Activated T-helper 1 cell treated with Interleukin-2 at 50 U/mL for 16 hours (primary cell): ENCODE results near the gene ARHGAP8.
A peak's percentile ranks its signal among the peaks of the same experiment; 100 is the strongest.

Experiments
- DNase-seq: peaks from one replicate; pipeline ENCODE4 v3.0.0-alpha.2; 2020; ENCODE audit warnings: low read depth

Gene ARHGAP8

GRCh38 chr22:44752285-44753188 is at the start of gene ARHGAP8:
Gene ARHGAP8, plus strand, starts transcription at chr22:44752575. Its CDS starts 33,953 bp downstream, at chr22:44786528.
- DNase-seq = peak; percentile 5

GRCh38 chr22:44703255-44703870 is 49.0 kb upstream of the ARHGAP8 start:
- no peak for DNase-seq

- DNase-seq = no peak
These were observed 48.0 kb upstream of the ARHGAP8 start for GRCh38 chr22:44704159-44705021.

DNA sequence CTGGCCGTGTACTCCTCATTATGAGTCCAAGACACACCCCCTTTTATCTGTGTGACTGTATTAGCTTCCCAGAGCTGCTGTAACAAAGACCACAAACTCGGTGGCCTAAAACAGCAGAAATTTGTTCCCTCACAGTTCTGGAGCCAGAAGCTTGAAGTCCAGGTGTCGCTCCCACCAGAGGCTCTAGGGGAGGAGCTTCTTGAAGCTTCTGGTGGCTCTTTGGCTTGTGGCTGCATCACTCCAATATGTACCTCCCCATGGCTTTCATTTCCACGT is 47.4 kb upstream of the ARHGAP8 start:
- no peak for DNase-seq

- DNase-seq = no peak
These were observed 45.9 kb upstream of the ARHGAP8 start for GRCh38 chr22:44706488-44706887.

DNA sequence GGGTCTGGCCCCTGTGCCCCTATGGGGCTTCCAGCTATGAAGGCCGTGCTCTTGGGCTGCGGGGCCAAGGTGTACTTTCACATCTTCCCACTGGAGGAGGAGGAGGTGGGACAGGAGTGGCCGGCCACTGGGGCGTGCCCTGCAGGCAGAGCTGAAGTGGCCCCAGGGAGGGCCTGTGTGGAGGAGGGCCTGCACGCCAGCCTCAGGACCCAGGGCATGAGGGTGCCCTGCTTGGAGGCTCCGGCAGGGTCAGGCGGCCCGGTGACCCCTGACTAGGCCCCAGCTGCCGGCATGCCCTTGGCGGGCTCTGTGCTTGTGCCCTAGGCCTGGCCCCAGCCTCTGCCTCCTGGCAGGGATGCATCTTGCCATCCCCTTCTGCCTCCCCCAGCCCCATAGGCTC is 45.2 kb upstream of the ARHGAP8 start:
- no peak for DNase-seq

- no peak for DNase-seq
These were observed 44.6 kb upstream of the ARHGAP8 start for GRCh38 chr22:44707752-44708151.

- no peak for DNase-seq
These were observed 42.4 kb upstream of the ARHGAP8 start for GRCh38 chr22:44709881-44710392.

- no peak for DNase-seq
These were observed 41.7 kb upstream of the ARHGAP8 start for GRCh38 chr22:44710474-44711240.

DNA sequence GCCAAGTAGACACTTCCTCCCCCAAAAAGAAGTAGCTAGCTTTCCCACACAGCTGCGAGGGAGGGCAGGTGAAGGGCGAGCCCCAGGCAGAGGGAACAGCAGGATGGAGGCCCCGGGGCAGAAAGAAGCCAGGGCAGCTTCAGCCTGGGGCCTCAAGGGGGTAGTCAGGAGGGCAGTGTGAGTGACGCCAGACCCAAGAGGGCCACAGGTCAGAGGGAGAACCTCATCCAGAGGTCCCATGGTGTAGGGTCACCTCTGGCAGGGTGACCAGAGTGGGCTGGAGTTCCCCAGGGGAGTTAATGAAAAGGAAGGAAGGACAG is 41.2 kb upstream of the ARHGAP8 start:
- no peak for DNase-seq

GRCh38 chr22:44711690-44712555 is 40.5 kb upstream of the ARHGAP8 start:
- DNase-seq = no peak

DNA sequence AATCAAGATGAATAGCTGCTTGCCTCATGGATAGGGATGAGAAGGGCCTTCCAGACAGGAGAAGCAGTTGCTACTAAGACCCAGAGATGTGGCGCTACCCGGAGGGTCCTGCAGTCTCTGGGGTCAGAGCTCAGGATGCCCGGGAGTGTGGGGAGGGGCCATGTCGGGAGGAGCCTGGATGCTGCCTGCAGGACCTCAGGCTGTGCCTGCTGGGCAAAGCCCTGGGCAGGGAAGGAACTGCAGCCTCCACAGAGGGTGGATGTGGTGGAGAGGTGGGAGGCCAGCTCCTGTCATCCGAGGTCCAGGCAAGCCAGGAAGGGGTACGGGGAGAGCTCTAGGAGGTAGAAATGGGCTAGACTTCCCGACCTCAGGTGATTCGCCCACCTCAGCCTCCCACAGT is 39.4 kb upstream of the ARHGAP8 start:
- DNase-seq = no peak

- no peak for DNase-seq
These were observed 37.5 kb upstream of the ARHGAP8 start for GRCh38 chr22:44714703-44715350.

GRCh38 chr22:44718418-44718817 is 34.0 kb upstream of the ARHGAP8 start:
- DNase-seq = no peak

- DNase-seq = no peak
These were observed 32.6 kb upstream of the ARHGAP8 start for GRCh38 chr22:44719586-44720368.

DNA sequence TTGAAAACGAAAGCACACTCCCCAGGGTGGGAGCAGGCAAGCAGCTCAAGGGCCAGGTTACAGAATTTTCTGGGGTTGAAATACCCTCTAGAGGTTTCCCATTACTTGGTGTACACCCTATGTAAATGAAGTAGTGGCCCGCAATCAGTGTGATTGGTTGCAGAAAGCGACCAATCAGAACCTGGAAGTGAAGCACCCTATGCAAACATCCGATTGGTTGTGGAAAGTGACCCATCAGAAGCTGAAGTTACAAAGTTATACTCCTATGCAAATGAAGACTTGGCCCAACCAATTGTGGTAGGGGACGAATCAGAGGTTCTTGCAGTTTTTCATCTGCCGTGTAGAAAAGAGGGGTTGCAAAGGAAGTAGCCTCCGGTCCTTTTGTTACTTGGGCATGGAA is 31.2 kb upstream of the ARHGAP8 start:
- DNase-seq = no peak

- no peak for DNase-seq
These were observed 29.8 kb upstream of the ARHGAP8 start for GRCh38 chr22:44722611-44723010.

- DNase-seq = no peak
These were observed 28.6 kb upstream of the ARHGAP8 start for GRCh38 chr22:44723801-44724200.

- DNase-seq = no peak
These were observed 28.0 kb upstream of the ARHGAP8 start for GRCh38 chr22:44724416-44724815.

GRCh38 chr22:44724859-44725258 is 27.5 kb upstream of the ARHGAP8 start:
- no peak for DNase-seq
